Neural cell (in vitro differentiated cells): ENCODE results near the gene GNA12. TPM values are rescaled to one million over a fixed set of nuclear protein-coding genes. Genes with fewer than 3 reads are reported as not detected.

Experiments
- H2AFZ ChIP-seq: fragments of 200-600, 300-800 bp; sonication (generic), shearing (Covaris generic); 2 replicates; pipeline ENCODE4 v1.6.0; 2014; ENCODE audit warnings: low read depth, mild to moderate bottlenecking, antibody characterized with exemption, low read length, moderate library complexity
- H3F3A ChIP-seq: fragments of 200-600 bp; shearing (Covaris generic); 2 replicates; pipeline ENCODE4 v1.6.1; 2016; ENCODE audit warnings: mild to moderate bottlenecking, moderate library complexity, mixed read lengths, antibody characterized with exemption, low read length; ENCODE audit not compliant: insufficient read depth, poor library complexity, severe bottlenecking
- H3K27ac ChIP-seq: fragments of 200-600, 300-800 bp; sonication (generic), shearing (Covaris generic); 2 replicates; pipeline ENCODE4 v1.5.1; 2014; ENCODE audit warnings: mild to moderate bottlenecking, low read length, moderate library complexity
- H3K27me3 ChIP-seq: fragments of 300-800, 200-600 bp; sonication (generic), shearing (Covaris generic); 2 replicates; pipeline ENCODE4 v1.6.0; 2014; ENCODE audit warnings: mild to moderate bottlenecking, low read depth, low read length, moderate library complexity; ENCODE audit not compliant: insufficient read depth
- H3K36me3 ChIP-seq: fragments of 300-800, 200-600 bp; sonication (generic), shearing (Covaris generic); 2 replicates; pipeline ENCODE4 v1.5.1; 2014; ENCODE audit warnings: mild to moderate bottlenecking, antibody characterized with exemption, low read length, moderate library complexity; ENCODE audit not compliant: insufficient read depth
- H3K4me2 ChIP-seq: fragments of 300-800, 200-600 bp; sonication (generic), shearing (Covaris generic); 2 replicates; pipeline ENCODE4 v1.6.0; 2014; ENCODE audit warnings: mild to moderate bottlenecking, low read length
- H3K4me3 ChIP-seq: fragments of 300-800, 200-600 bp; sonication (generic), shearing (Covaris generic); 2 replicates; pipeline ENCODE4 v1.5.1; 2014; ENCODE audit warnings: mild to moderate bottlenecking, low read length, moderate library complexity
- H3K79me2 ChIP-seq: fragments of 200-600 bp; shearing (Covaris generic); replicated peaks from 2 replicates; pipeline ENCODE4 v1.6.0; 2014; ENCODE audit warnings: mild to moderate bottlenecking, low read length, moderate library complexity; ENCODE audit not compliant: insufficient read depth
- H3K9ac ChIP-seq: fragments of 300-800, 200-600 bp; sonication (generic), shearing (Covaris generic); 2 replicates; pipeline ENCODE4 v1.6.1; 2016; ENCODE audit warnings: mild to moderate bottlenecking, low read length, mixed read lengths
- H3K9me2 ChIP-seq: fragments of 200-600 bp; shearing (Covaris generic); 2 replicates; pipeline ENCODE4 v1.6.1; 2016; ENCODE audit warnings: mild to moderate bottlenecking, low read length, mixed read lengths; ENCODE audit not compliant: insufficient read depth
- H3K9me3 ChIP-seq: fragments of 200-600, 300-800 bp; sonication (generic), shearing (Covaris generic); 2 replicates; pipeline ENCODE4 v1.6.1; 2016; ENCODE audit warnings: mild to moderate bottlenecking, mixed run types, low read length, moderate library complexity, mixed read lengths
- H4K20me1 ChIP-seq: fragments of 200-600 bp; shearing (Covaris generic); 2 replicates; pipeline ENCODE4 v1.6.1; 2016; ENCODE audit warnings: mild to moderate bottlenecking, mixed run types; ENCODE audit not compliant: insufficient read depth
- CTCF ChIP-seq: fragments of 450-650 bp; IDR thresholded peaks from 2 replicates; pipeline ENCODE4 v1.5.1; 2014; ENCODE audit warnings: antibody characterized with exemption, mild to moderate bottlenecking, moderate library complexity; ENCODE audit not compliant: poor library complexity, severe bottlenecking
- EP300 ChIP-seq: fragments of 450-650 bp; conservative IDR thresholded peaks from 2 replicates; pipeline ENCODE4 v1.6.1; 2014; ENCODE audit warnings: antibody characterized with exemption, mild to moderate bottlenecking, moderate library complexity; ENCODE audit not compliant: poor library complexity, severe bottlenecking
- EZH2 ChIP-seq: fragments of 200-600, 300-800 bp; shearing (Covaris generic), sonication (generic); IDR thresholded peaks from 2 replicates; pipeline ENCODE4 v1.6.1; 2014; ENCODE audit warnings: antibody characterized with exemption, low read length, borderline replicate concordance, mild to moderate bottlenecking; ENCODE audit not compliant: insufficient read depth, poor library complexity, severe bottlenecking
- MXI1 ChIP-seq: fragments of 450-650 bp; conservative IDR thresholded peaks from 2 replicates; pipeline ENCODE4 v1.6.1; 2014; ENCODE audit warnings: antibody characterized with exemption, mild to moderate bottlenecking; ENCODE audit not compliant: poor library complexity, severe bottlenecking
- POLR2AphosphoS5 ChIP-seq: IDR thresholded peaks from 2 replicates; pipeline ENCODE4 v1.6.1; 2012
- RAD21 ChIP-seq: fragments of 450-650 bp; conservative IDR thresholded peaks from 2 replicates; pipeline ENCODE4 v1.6.1; 2014; ENCODE audit warnings: antibody characterized with exemption, mild to moderate bottlenecking, moderate library complexity
- SMC3 ChIP-seq: fragments of 450-650 bp; conservative IDR thresholded peaks from 2 replicates; pipeline ENCODE4 v1.6.1; 2014; ENCODE audit warnings: antibody characterized with exemption, mild to moderate bottlenecking, moderate library complexity; ENCODE audit not compliant: poor library complexity
- TAF1 ChIP-seq: IDR thresholded peaks from 2 replicates; pipeline ENCODE4 v1.6.1; 2012; ENCODE audit warnings: low read depth
- polyA plus RNA-seq: library from polyadenylated mRNA; depleted of rRNA; stranded (reverse); fragments of >200 nt; gene quantifications from 2 replicates; pipeline ENCODE4 v1.2.3, GENCODE V29; 2014
- TF ChIP-seq, protein P1 (sequence below): IDR thresholded peaks from 2 replicates; pipeline ENCODE4 v1.6.1; 2012; ENCODE audit warnings: borderline replicate concordance

The GNA12 gene
- polyA plus RNA-seq, 1 donor from 2014 or later, result 15.5 TPM

DNA sequence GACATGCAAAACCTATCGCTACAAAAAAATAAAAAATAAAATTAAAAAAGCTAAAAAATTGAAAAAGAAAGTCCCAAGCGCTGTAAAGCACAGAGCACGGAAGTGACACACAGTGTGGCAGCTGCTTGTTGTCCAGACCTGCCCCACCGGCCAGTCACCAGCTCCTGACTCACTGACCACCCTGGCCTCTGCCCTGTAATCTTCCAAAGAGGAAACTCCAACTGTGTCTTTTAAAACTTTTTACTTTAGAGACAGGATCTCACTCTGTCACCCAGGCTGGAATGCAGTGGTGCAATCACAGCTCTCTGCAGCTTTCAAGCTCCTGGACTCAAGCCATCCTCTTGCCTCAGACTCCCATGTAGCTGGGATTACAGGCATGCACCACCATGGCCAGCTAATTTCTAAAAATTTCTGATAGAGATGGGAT, 23.6 kb downstream of the GNA12 start:
- Histone ChIP-seq H3K9me3 (no peaks in the 10 kb centered on the region), H4K20me1 (no peaks in the 10 kb centered on the region), H3K79me2 (peaks cover 50% of the 10 kb centered on the region), H3K27ac (peak overlapping the region; percentile 51), H2AFZ (no peak overlapping the region), H3K27me3 (no peaks in the 10 kb centered on the region), H3K36me3 (no peaks in the 10 kb centered on the region), H3K4me3 (no peak overlapping the region), H3K9me2 (no peaks in the 10 kb centered on the region), H3K9ac (no peak overlapping the region), H3K4me2 (no peak overlapping the region), H3F3A (no peaks in the 10 kb centered on the region)
- TF ChIP-seq POLR2AphosphoS5, result no peak
- no peak for TF ChIP-seq EZH2
- TF ChIP-seq, protein P1, sequence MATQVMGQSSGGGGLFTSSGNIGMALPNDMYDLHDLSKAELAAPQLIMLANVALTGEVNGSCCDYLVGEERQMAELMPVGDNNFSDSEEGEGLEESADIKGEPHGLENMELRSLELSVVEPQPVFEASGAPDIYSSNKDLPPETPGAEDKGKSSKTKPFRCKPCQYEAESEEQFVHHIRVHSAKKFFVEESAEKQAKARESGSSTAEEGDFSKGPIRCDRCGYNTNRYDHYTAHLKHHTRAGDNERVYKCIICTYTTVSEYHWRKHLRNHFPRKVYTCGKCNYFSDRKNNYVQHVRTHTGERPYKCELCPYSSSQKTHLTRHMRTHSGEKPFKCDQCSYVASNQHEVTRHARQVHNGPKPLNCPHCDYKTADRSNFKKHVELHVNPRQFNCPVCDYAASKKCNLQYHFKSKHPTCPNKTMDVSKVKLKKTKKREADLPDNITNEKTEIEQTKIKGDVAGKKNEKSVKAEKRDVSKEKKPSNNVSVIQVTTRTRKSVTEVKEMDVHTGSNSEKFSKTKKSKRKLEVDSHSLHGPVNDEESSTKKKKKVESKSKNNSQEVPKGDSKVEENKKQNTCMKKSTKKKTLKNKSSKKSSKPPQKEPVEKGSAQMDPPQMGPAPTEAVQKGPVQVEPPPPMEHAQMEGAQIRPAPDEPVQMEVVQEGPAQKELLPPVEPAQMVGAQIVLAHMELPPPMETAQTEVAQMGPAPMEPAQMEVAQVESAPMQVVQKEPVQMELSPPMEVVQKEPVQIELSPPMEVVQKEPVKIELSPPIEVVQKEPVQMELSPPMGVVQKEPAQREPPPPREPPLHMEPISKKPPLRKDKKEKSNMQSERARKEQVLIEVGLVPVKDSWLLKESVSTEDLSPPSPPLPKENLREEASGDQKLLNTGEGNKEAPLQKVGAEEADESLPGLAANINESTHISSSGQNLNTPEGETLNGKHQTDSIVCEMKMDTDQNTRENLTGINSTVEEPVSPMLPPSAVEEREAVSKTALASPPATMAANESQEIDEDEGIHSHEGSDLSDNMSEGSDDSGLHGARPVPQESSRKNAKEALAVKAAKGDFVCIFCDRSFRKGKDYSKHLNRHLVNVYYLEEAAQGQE, result no peak
- TF ChIP-seq TAF1, result no peak

GRCh38 chr7:2819954-2820397, 24.1 kb downstream of the GNA12 start:
- no peak for TF ChIP-seq CTCF
- no peak for TF ChIP-seq MXI1
- no peak for TF ChIP-seq RAD21
- no peak for TF ChIP-seq POLR2AphosphoS5
- TF ChIP-seq, protein P1, result no peak
- TF ChIP-seq SMC3, result no peak
- no peak for TF ChIP-seq EZH2
- TF ChIP-seq EP300, result no peak
- no peak for TF ChIP-seq TAF1
- no peaks in the 10 kb centered on the region for H3K9me2 ChIP-seq
- no peak overlapping the region for H3K4me3 ChIP-seq
- H3F3A ChIP-seq, result no peaks in the 10 kb centered on the region
- H3K27ac ChIP-seq, result no peak overlapping the region
- peaks cover 45% of the 10 kb centered on the region for H3K79me2 ChIP-seq
- H2AFZ ChIP-seq, result no peak overlapping the region
- H3K9ac ChIP-seq, result no peak overlapping the region
- no peaks in the 10 kb centered on the region for H4K20me1 ChIP-seq
- no peaks in the 10 kb centered on the region for H3K27me3 ChIP-seq
- no peaks in the 10 kb centered on the region for H3K9me3 ChIP-seq
- no peaks in the 10 kb centered on the region for H3K36me3 ChIP-seq
- H3K4me2 ChIP-seq, result no peak overlapping the region
